ENCODE data around the gene PANX2. TPM values are rescaled to one million over a fixed set of nuclear protein-coding genes. Genes with fewer than 3 reads are reported as not detected.

Gene PANX2
- polyA plus RNA-seq, 1 experiment: 1.4 TPM

DNA sequence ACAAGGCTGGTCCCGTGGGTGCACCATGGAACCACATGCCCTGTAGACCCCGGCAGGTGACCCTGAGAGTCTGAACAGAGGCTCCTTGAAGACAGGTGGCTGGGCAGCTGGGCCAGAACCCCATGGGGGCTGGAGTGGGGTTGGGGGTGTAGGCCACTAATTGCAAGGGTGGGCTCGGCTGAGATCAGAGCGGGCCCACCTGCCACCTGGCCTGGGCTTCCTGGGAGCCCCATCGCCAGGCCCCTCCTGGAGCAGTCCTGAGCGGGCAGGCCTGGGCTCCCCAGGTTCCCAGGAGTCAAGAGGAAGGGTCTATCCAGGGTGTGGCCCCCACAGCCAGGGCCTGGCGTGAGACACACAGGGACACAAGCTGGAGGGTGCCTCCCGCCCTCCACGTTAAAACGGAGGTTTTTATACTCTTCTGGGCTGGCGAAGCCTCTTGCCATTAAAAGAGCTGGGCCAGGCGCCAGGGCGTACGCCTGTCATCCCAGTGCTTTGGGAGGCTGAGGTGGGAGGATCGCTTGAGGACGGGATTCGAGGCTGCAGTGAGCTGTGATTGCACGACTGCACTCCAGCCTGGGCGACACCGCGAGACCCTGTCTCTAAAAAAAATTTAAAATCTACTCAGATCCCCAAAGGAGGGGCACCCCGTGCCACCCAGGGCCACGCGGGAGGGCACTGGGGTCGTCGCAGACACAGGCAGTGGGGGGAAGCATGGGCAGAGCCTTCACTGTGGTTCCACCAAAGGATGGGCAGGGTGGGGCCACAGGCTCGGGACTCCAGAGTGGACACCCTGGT lies 10.4 kb downstream of the PANX2 start:
- TF ChIP-seq, protein P1, sequence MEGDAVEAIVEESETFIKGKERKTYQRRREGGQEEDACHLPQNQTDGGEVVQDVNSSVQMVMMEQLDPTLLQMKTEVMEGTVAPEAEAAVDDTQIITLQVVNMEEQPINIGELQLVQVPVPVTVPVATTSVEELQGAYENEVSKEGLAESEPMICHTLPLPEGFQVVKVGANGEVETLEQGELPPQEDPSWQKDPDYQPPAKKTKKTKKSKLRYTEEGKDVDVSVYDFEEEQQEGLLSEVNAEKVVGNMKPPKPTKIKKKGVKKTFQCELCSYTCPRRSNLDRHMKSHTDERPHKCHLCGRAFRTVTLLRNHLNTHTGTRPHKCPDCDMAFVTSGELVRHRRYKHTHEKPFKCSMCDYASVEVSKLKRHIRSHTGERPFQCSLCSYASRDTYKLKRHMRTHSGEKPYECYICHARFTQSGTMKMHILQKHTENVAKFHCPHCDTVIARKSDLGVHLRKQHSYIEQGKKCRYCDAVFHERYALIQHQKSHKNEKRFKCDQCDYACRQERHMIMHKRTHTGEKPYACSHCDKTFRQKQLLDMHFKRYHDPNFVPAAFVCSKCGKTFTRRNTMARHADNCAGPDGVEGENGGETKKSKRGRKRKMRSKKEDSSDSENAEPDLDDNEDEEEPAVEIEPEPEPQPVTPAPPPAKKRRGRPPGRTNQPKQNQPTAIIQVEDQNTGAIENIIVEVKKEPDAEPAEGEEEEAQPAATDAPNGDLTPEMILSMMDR (IDR thresholded peaks at IDR 0.05; ENCODE audit: insufficient read depth, low read depth, low read length): no peak
- Histone ChIP-seq H3K27me3 (ENCODE audit: control insufficient read depth, insufficient read depth, low read length) (no peaks in the 10 kb centered on the region), H3K4me3 (ENCODE audit: low read depth, low read length) (no peak overlapping the region), H3K36me3 (ENCODE audit: control insufficient read depth, insufficient read depth, low read length) (no peaks in the 10 kb centered on the region)
- POLR2A ChIA-PET: interaction anchor here (0.5 kb wide), 1 partner anchor 163 kb away, joined by 9 read pairs; no protein-coding TSS in a partner anchor
- no peak for DNase-seq (ENCODE audit: low read depth)
- CTCF ChIA-PET: no interaction called here

DNA sequence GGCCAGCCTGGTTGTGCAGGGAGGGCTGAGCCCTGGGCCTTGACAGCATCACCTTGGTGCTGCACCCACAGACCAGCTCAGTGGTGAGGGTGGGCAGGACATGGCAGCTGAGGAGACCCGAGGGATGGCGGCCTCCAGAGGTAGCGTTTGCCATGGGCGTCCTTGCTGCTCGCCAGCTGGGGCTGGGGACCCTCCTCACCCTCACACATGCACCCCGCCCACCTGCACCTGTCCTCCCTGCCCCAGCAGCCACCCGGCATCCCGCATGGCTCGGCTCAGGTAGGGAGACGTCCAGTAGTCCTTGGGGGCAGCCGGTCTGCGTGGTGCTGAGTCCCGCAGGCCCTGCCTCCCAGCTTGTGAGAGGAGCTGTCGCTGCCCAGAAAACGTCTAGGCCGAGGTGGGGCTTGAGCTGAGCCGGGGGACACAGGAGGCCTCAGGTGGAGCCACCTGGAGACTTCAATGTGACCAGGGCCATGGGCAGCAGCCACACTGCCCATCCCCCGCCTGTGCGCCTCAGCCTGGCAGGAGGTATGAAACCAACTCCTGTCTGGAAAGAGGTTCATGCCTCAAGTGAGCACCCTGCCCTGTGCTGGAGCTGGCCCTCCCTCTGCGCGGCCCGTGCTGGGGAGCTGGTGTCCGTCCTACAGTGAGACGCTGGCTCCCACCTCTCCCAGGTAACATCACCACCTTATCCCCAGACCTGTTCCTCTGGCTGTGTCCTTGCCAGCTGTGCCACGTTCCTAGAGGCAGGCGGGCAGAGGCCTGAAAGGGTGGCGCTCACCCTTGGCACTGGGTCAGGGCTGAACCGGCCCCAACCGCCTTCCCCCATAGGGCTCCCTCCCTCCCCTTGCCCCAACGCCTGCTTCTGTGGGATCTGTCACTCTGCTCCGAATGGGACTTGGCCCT lies 11.9 kb downstream of the PANX2 start:
- H3K4me3 ChIP-seq (ENCODE audit: low read depth, low read length): no peak overlapping the region
- POLR2A ChIA-PET: no interaction called here
- DNase-seq (ENCODE audit: low read depth): no peak
- H3K36me3 ChIP-seq (ENCODE audit: control insufficient read depth, insufficient read depth, low read length): no peaks in the 10 kb centered on the region
- H3K27me3 ChIP-seq (ENCODE audit: control insufficient read depth, insufficient read depth, low read length): no peaks in the 10 kb centered on the region
- CTCF ChIA-PET: no interaction called here
- TF ChIP-seq, protein P1 (IDR thresholded peaks at IDR 0.05; ENCODE audit: insufficient read depth, low read depth, low read length): no peak

- TF ChIP-seq, protein P1 (IDR thresholded peaks at IDR 0.05; ENCODE audit: insufficient read depth, low read depth, low read length): no peak
- ChIA-PET CTCF (interaction anchor here (0.6 to 1.4 kb wide), 2 partner anchors 23 to 253 kb away, joined by 3 read pairs; no protein-coding TSS in a partner anchor), POLR2A (no interaction called here)
- H3K36me3 ChIP-seq (ENCODE audit: control insufficient read depth, insufficient read depth, low read length): no peaks in the 10 kb centered on the region
- H3K27me3 ChIP-seq (ENCODE audit: control insufficient read depth, insufficient read depth, low read length): no peaks in the 10 kb centered on the region
- no peak overlapping the region for H3K4me3 ChIP-seq (ENCODE audit: low read depth, low read length)
- DNase-seq (ENCODE audit: low read depth): no peak
Measured at GRCh38 chr22:50183141-50183971, 12.8 kb downstream of the PANX2 start.

GRCh38 chr22:50184004-50184901 lies 13.7 kb downstream of the PANX2 start:
- ChIA-PET POLR2A (interaction anchor here (0.9 kb wide), 1 partner anchor 13 kb away, joined by 3 read pairs; the partner anchor contains the start of gene PANX2), CTCF (interaction anchor here (0.6 to 1.4 kb wide), 2 partner anchors 22 to 253 kb away, joined by 3 read pairs; no protein-coding TSS in a partner anchor)
- TF ChIP-seq, protein P1 (IDR thresholded peaks at IDR 0.05; ENCODE audit: insufficient read depth, low read depth, low read length): no peak
- peaks cover 3% of the 10 kb centered on the region for H3K36me3 ChIP-seq (ENCODE audit: control insufficient read depth, insufficient read depth, low read length)
- no peaks in the 10 kb centered on the region for H3K27me3 ChIP-seq (ENCODE audit: control insufficient read depth, insufficient read depth, low read length)
- H3K4me3 ChIP-seq (ENCODE audit: low read depth, low read length): no peak overlapping the region
- DNase-seq (ENCODE audit: low read depth): no peak
